ENCODE results near the gene NOSTRIN.

- no peak for TF ChIP-seq CTCF (IDR thresholded peaks at IDR 0.05 in 8 of 11, conservative IDR thresholded peaks at IDR 0.05 in 3 of 11)
- TF ChIP-seq POLR2A (IDR thresholded peaks at IDR 0.05): no peak
- TF ChIP-seq POLR2AphosphoS5 (IDR thresholded peaks at IDR 0.05): no peak
Measured at GRCh38 chr2:168802859-168803725, 655 bp downstream of the NOSTRIN start.
